ENCODE results near the gene PARD3B.
"Not testable (repeated sequence)": the region's sequence is repeated elsewhere in the genome, so short reads cannot be mapped to it uniquely, and the experiment has no call there.

Gene PARD3B

GRCh38 chr2:205482399-205483081 is 937.3 kb downstream of the PARD3B start:
- Histone ChIP-seq H3K36me3 (ENCODE audit: control insufficient read depth in 1 of 2, insufficient read depth in 2 of 2, low read length in 2 of 2) (no peaks in the 10 kb centered on the region), H3K9me3 (ENCODE audit: control insufficient read depth in 1 of 2, low read length in 2 of 2) (no peaks in the 10 kb centered on the region), H3K27ac (ENCODE audit: low read length) (no peak overlapping the region), H3K27me3 (ENCODE audit: low read depth, low read length) (no peaks in the 10 kb centered on the region), H3K4me1 (ENCODE audit: control insufficient read depth in 1 of 2, insufficient read depth in 2 of 2, low read length in 2 of 2) (no peaks in the 10 kb centered on the region), H3K4me3 (ENCODE audit: low read depth in 1 of 2, low read length in 2 of 2) (no peak overlapping the region)

GRCh38 chr2:205483095-205483494 is 937.8 kb downstream of the PARD3B start:
- Histone ChIP-seq H3K27ac (ENCODE audit: low read length) (no peak overlapping the region), H3K4me3 (ENCODE audit: low read depth in 1 of 2, low read length in 2 of 2) (no peak overlapping the region), H3K36me3 (ENCODE audit: control insufficient read depth in 1 of 2, insufficient read depth in 2 of 2, low read length in 2 of 2) (no peaks in the 10 kb centered on the region), H3K27me3 (ENCODE audit: low read depth, low read length) (no peaks in the 10 kb centered on the region), H3K4me1 (ENCODE audit: control insufficient read depth in 1 of 2, insufficient read depth in 2 of 2, low read length in 2 of 2) (no peaks in the 10 kb centered on the region), H3K9me3 (ENCODE audit: control insufficient read depth in 1 of 2, low read length in 2 of 2) (no peaks in the 10 kb centered on the region)

- H3K27ac ChIP-seq (ENCODE audit: low read length): no peak overlapping the region
- no peaks in the 10 kb centered on the region for H3K4me1 ChIP-seq (ENCODE audit: control insufficient read depth in 1 of 2, insufficient read depth in 2 of 2, low read length in 2 of 2)
- no peaks in the 10 kb centered on the region for H3K36me3 ChIP-seq (ENCODE audit: control insufficient read depth in 1 of 2, insufficient read depth in 2 of 2, low read length in 2 of 2)
- no peaks in the 10 kb centered on the region for H3K27me3 ChIP-seq (ENCODE audit: low read depth, low read length)
- H3K9me3 ChIP-seq (ENCODE audit: control insufficient read depth in 1 of 2, low read length in 2 of 2): no peaks in the 10 kb centered on the region
- no peak overlapping the region for H3K4me3 ChIP-seq (ENCODE audit: low read depth in 1 of 2, low read length in 2 of 2)
Measured at GRCh38 chr2:205484215-205484614, 938.9 kb downstream of the PARD3B start.

GRCh38 chr2:205484764-205485163 is 939.5 kb downstream of the PARD3B start:
- no peaks in the 10 kb centered on the region for H3K27me3 ChIP-seq (ENCODE audit: low read depth, low read length)
- no peaks in the 10 kb centered on the region for H3K36me3 ChIP-seq (ENCODE audit: control insufficient read depth in 1 of 2, insufficient read depth in 2 of 2, low read length in 2 of 2)
- H3K4me1 ChIP-seq (ENCODE audit: control insufficient read depth in 1 of 2, insufficient read depth in 2 of 2, low read length in 2 of 2): no peaks in the 10 kb centered on the region
- H3K4me3 ChIP-seq (ENCODE audit: low read depth in 1 of 2, low read length in 2 of 2): no peak overlapping the region
- H3K27ac ChIP-seq (ENCODE audit: low read length): no peak overlapping the region
- no peaks in the 10 kb centered on the region for H3K9me3 ChIP-seq (ENCODE audit: control insufficient read depth in 1 of 2, low read length in 2 of 2)

GRCh38 chr2:205493528-205493927 is 948.3 kb downstream of the PARD3B start:
- H3K27me3 ChIP-seq (ENCODE audit: low read depth, low read length); H3K4me1 ChIP-seq (ENCODE audit: control insufficient read depth in 1 of 2, insufficient read depth in 2 of 2, low read length in 2 of 2); H3K9me3 ChIP-seq (ENCODE audit: control insufficient read depth in 1 of 2, low read length in 2 of 2); H3K4me3 ChIP-seq (ENCODE audit: low read depth in 1 of 2, low read length in 2 of 2); H3K27ac ChIP-seq (ENCODE audit: low read length); H3K36me3 ChIP-seq (ENCODE audit: control insufficient read depth in 1 of 2, insufficient read depth in 2 of 2, low read length in 2 of 2): not testable (repeated sequence)

GRCh38 chr2:205494537-205495235 is 949.4 kb downstream of the PARD3B start:
- no peaks in the 10 kb centered on the region for H3K4me1 ChIP-seq (ENCODE audit: control insufficient read depth in 1 of 2, insufficient read depth in 2 of 2, low read length in 2 of 2)
- no peaks in the 10 kb centered on the region for H3K36me3 ChIP-seq (ENCODE audit: control insufficient read depth in 1 of 2, insufficient read depth in 2 of 2, low read length in 2 of 2)
- no peak overlapping the region for H3K4me3 ChIP-seq (ENCODE audit: low read depth in 1 of 2, low read length in 2 of 2)
- H3K9me3 ChIP-seq (ENCODE audit: control insufficient read depth in 1 of 2, low read length in 2 of 2): no peaks in the 10 kb centered on the region
- no peak overlapping the region for H3K27ac ChIP-seq (ENCODE audit: low read length)
- no peaks in the 10 kb centered on the region for H3K27me3 ChIP-seq (ENCODE audit: low read depth, low read length)

GRCh38 chr2:205495819-205496218 is 950.5 kb downstream of the PARD3B start:
- H3K27ac ChIP-seq (ENCODE audit: low read length): no peak overlapping the region
- H3K27me3 ChIP-seq (ENCODE audit: low read depth, low read length): no peaks in the 10 kb centered on the region
- no peaks in the 10 kb centered on the region for H3K4me1 ChIP-seq (ENCODE audit: control insufficient read depth in 1 of 2, insufficient read depth in 2 of 2, low read length in 2 of 2)
- no peaks in the 10 kb centered on the region for H3K9me3 ChIP-seq (ENCODE audit: control insufficient read depth in 1 of 2, low read length in 2 of 2)
- H3K36me3 ChIP-seq (ENCODE audit: control insufficient read depth in 1 of 2, insufficient read depth in 2 of 2, low read length in 2 of 2): peaks cover 0 to 3% of the 10 kb centered on the region in 2 donors
- H3K4me3 ChIP-seq (ENCODE audit: low read depth in 1 of 2, low read length in 2 of 2): no peak overlapping the region

GRCh38 chr2:205496370-205496769 is 951.1 kb downstream of the PARD3B start:
- Histone ChIP-seq H3K9me3 (ENCODE audit: control insufficient read depth in 1 of 2, low read length in 2 of 2) (no peaks in the 10 kb centered on the region), H3K4me1 (ENCODE audit: control insufficient read depth in 1 of 2, insufficient read depth in 2 of 2, low read length in 2 of 2) (no peaks in the 10 kb centered on the region), H3K27ac (ENCODE audit: low read length) (no peak overlapping the region), H3K27me3 (ENCODE audit: low read depth, low read length) (no peaks in the 10 kb centered on the region), H3K4me3 (ENCODE audit: low read depth in 1 of 2, low read length in 2 of 2) (no peak overlapping the region), H3K36me3 (ENCODE audit: control insufficient read depth in 1 of 2, insufficient read depth in 2 of 2, low read length in 2 of 2) (peaks cover 0 to 8% of the 10 kb centered on the region in 2 donors)

- no peaks in the 10 kb centered on the region for H3K4me1 ChIP-seq (ENCODE audit: control insufficient read depth in 1 of 2, insufficient read depth in 2 of 2, low read length in 2 of 2)
Measured at GRCh38 chr2:205496772-205497171, 951.5 kb downstream of the PARD3B start.

GRCh38 chr2:205499006-205499405 is 953.7 kb downstream of the PARD3B start:
- H3K27me3 ChIP-seq (ENCODE audit: low read depth, low read length): no peaks in the 10 kb centered on the region
- no peak overlapping the region for H3K4me3 ChIP-seq (ENCODE audit: low read depth in 1 of 2, low read length in 2 of 2)
- H3K36me3 ChIP-seq (ENCODE audit: control insufficient read depth in 1 of 2, insufficient read depth in 2 of 2, low read length in 2 of 2): peaks cover 0 to 10% of the 10 kb centered on the region in 2 donors
- H3K9me3 ChIP-seq (ENCODE audit: control insufficient read depth in 1 of 2, low read length in 2 of 2): peaks cover 0 to 2% of the 10 kb centered on the region in 2 donors
- no peak overlapping the region for H3K27ac ChIP-seq (ENCODE audit: low read length)
- H3K4me1 ChIP-seq (ENCODE audit: control insufficient read depth in 1 of 2, insufficient read depth in 2 of 2, low read length in 2 of 2): no peaks in the 10 kb centered on the region

More at GRCh38 chr2:205496772-205497171, 951.5 kb downstream of the PARD3B start:
- Histone ChIP-seq H3K4me3 (ENCODE audit: low read depth in 1 of 2, low read length in 2 of 2) (no peak overlapping the region), H3K36me3 (ENCODE audit: control insufficient read depth in 1 of 2, insufficient read depth in 2 of 2, low read length in 2 of 2) (peaks cover 0 to 10% of the 10 kb centered on the region in 2 donors), H3K27me3 (ENCODE audit: low read depth, low read length) (no peaks in the 10 kb centered on the region), H3K27ac (ENCODE audit: low read length) (no peak overlapping the region), H3K9me3 (ENCODE audit: control insufficient read depth in 1 of 2, low read length in 2 of 2) (no peaks in the 10 kb centered on the region)

- H3K36me3 ChIP-seq (ENCODE audit: control insufficient read depth in 1 of 2, insufficient read depth in 2 of 2, low read length in 2 of 2): peaks cover 0 to 10% of the 10 kb centered on the region in 2 donors
- no peak overlapping the region for H3K4me3 ChIP-seq (ENCODE audit: low read depth in 1 of 2, low read length in 2 of 2)
- no peaks in the 10 kb centered on the region for H3K4me1 ChIP-seq (ENCODE audit: control insufficient read depth in 1 of 2, insufficient read depth in 2 of 2, low read length in 2 of 2)
- no peak overlapping the region for H3K27ac ChIP-seq (ENCODE audit: low read length)
- no peaks in the 10 kb centered on the region for H3K27me3 ChIP-seq (ENCODE audit: low read depth, low read length)
- peaks cover 0 to 2% of the 10 kb centered on the region in 2 donors for H3K9me3 ChIP-seq (ENCODE audit: control insufficient read depth in 1 of 2, low read length in 2 of 2)
Measured at GRCh38 chr2:205500065-205500464, 954.8 kb downstream of the PARD3B start.
